Endothelial cell of umbilical vein (primary cell): ENCODE measurements around the gene BUD31. TPM values are rescaled to one million over a fixed set of nuclear protein-coding genes. Genes with fewer than 3 reads are reported as not detected.

Source experiments
- BruUV-seq: library from RNA; stranded (reverse); fragments of 400-500 nt; replicated peaks from 2 replicates; lab custom pipeline; 2021; lab: Mats Ljungman, UMichigan
- CTCF ChIA-PET: fragments of 300-600, 350-600 bp; sonication (Branson Sonifier 250); formaldehyde crosslinking; loops from one replicate; lab custom pipeline; 2021; ENCODE audit warnings: antibody characterized with exemption, inconsistent platforms; lab: Charles Lee
- POLR2A ChIA-PET: fragments of 300-600, 350-600 bp; sonication (Branson Sonifier 250); formaldehyde crosslinking; loops from one replicate; lab custom pipeline; 2021; ENCODE audit warnings: antibody characterized with exemption, inconsistent platforms; lab: Charles Lee
- DNase-seq: peaks from one replicate; pipeline ENCODE4 v3.0.0-alpha.2; 2011; ENCODE audit warnings: low read depth, low spot score
- FAIRE-seq: peaks from 2 replicates; lab custom pipeline; 2011; peaks lifted over from hg19 to GRCh38; lab: Jason Lieb, UNC
- H2AFZ ChIP-seq: 2 replicates; pipeline ENCODE4 v1.6.0; 2012; ENCODE audit warnings: low read depth, low read length, control low read depth, inconsistent platforms
- H3K27ac ChIP-seq: 2 replicates; pipeline ENCODE4 v1.5.1; 2011; ENCODE audit warnings: low read depth, mild to moderate bottlenecking, control low read depth, low read length, moderate library complexity; ENCODE audit not compliant: insufficient read depth
- H3K27me3 ChIP-seq, 2 experiments: 2 replicates each; pipeline versions ENCODE4 v1.6.0 to v1.6.1; 2011; ENCODE audit warnings: low read length in 2 of 2, mixed read lengths in 1 of 2; ENCODE audit not compliant: control insufficient read depth in 2 of 2, insufficient read depth in 2 of 2
- H3K36me3 ChIP-seq, 2 experiments: 2 replicates in 1 of 2; 3 replicates in 1 of 2; pipeline ENCODE4 v1.5.1; 2011; ENCODE audit warnings: low read length in 2 of 2, mild to moderate bottlenecking in 1 of 2, moderate library complexity in 1 of 2; ENCODE audit not compliant: control insufficient read depth in 2 of 2, insufficient read depth in 2 of 2; ENCODE audit errors: extremely low read depth in 1 of 2
- H3K4me1 ChIP-seq: 3 replicates; pipeline ENCODE4 v1.5.1; 2011; ENCODE audit warnings: mild to moderate bottlenecking, low read length; ENCODE audit not compliant: control insufficient read depth, insufficient read depth; ENCODE audit errors: extremely low read depth
- H3K4me2 ChIP-seq: 2 replicates; pipeline ENCODE4 v1.6.1; 2011; ENCODE audit warnings: low read length, control low read depth, mixed read lengths; ENCODE audit not compliant: insufficient read depth
- H3K4me3 ChIP-seq, 3 experiments: fragments of 200-600 bp in 1 of 3; sonication (generic), shearing (Covaris generic) in 1 of 3; replicated peaks in 1 of 3; 2 replicates each; pipeline ENCODE4 v1.5.1; 2011 to 2016; ENCODE audit warnings: control low read depth in 3 of 3, low read length in 3 of 3, mild to moderate bottlenecking in 2 of 3, inconsistent platforms in 1 of 3, low read depth in 1 of 3, moderate library complexity in 1 of 3; ENCODE audit not compliant: insufficient read depth in 1 of 3
- H3K79me2 ChIP-seq: 2 replicates; pipeline ENCODE4 v1.6.0; 2012; ENCODE audit warnings: low read length, inconsistent platforms; ENCODE audit not compliant: control insufficient read depth, insufficient read depth
- H3K9ac ChIP-seq: replicated peaks from 2 replicates; pipeline ENCODE3; 2011; ENCODE audit warnings: low read length, control low read depth; ENCODE audit not compliant: insufficient read depth; ENCODE audit errors: extremely low read depth
- H3K9me1 ChIP-seq: replicated peaks from 3 replicates; pipeline ENCODE4 v1.6.0; 2011; ENCODE audit warnings: mild to moderate bottlenecking, low read length; ENCODE audit not compliant: control insufficient read depth, insufficient read depth; ENCODE audit errors: extremely low read depth
- H3K9me3 ChIP-seq: replicated peaks from 2 replicates; pipeline ENCODE4 v1.5.1; 2012; ENCODE audit warnings: low read length, inconsistent platforms; ENCODE audit not compliant: control insufficient read depth, insufficient read depth
- H4K20me1 ChIP-seq: replicated peaks from 2 replicates; pipeline ENCODE3; 2011; ENCODE audit warnings: mild to moderate bottlenecking, low read length; ENCODE audit not compliant: control insufficient read depth, insufficient read depth; ENCODE audit errors: extremely low read depth
- CTCF ChIP-seq, 2 donors: IDR thresholded peaks; 1 replicate in 1 of 2; 2 replicates in 1 of 2; pipeline ENCODE4 v1.5.1; 2011; ENCODE audit warnings: low read length in 2 of 2, mild to moderate bottlenecking in 2 of 2, moderate library complexity in 2 of 2, control low read depth in 1 of 2, inconsistent platforms in 1 of 2, low read depth in 1 of 2; ENCODE audit not compliant: insufficient read depth in 1 of 2; ENCODE audit errors: extremely low read depth in 1 of 2
- EZH2 ChIP-seq: IDR thresholded peaks from 2 replicates; pipeline ENCODE4 v1.6.1; 2012; ENCODE audit warnings: borderline replicate concordance, low read depth, mild to moderate bottlenecking, moderate library complexity, low read length, inconsistent platforms; ENCODE audit not compliant: severe bottlenecking
- FOS ChIP-seq: IDR thresholded peaks from 2 replicates; pipeline ENCODE4 v1.6.1; 2011; ENCODE audit warnings: mild to moderate bottlenecking, low read length, moderate library complexity, borderline replicate concordance; ENCODE audit not compliant: insufficient read depth
- GATA2 ChIP-seq: IDR thresholded peaks from 2 replicates; pipeline ENCODE4 v1.7.0; 2011; ENCODE audit warnings: low read depth, mild to moderate bottlenecking, moderate library complexity, mixed read lengths, low read length; ENCODE audit not compliant: insufficient read length, insufficient read depth
- JUN ChIP-seq: IDR thresholded peaks from 2 replicates; pipeline ENCODE4 v1.6.1; 2011; ENCODE audit warnings: borderline replicate concordance, low read depth; ENCODE audit not compliant: insufficient read length, insufficient read depth
- MAX ChIP-seq: IDR thresholded peaks from 2 replicates; pipeline ENCODE4 v1.6.1; 2011; ENCODE audit not compliant: insufficient read depth, insufficient read length
- MYC ChIP-seq: IDR thresholded peaks from one replicate; pipeline ENCODE4 v1.6.1; 2011; ENCODE audit warnings: mild to moderate bottlenecking, low read depth, low read length
- POLR2A ChIP-seq: IDR thresholded peaks from 2 replicates; pipeline ENCODE4 v1.6.1; 2012; ENCODE audit warnings: low read depth, mild to moderate bottlenecking, control low read depth, low read length
- POLR2AphosphoS5 ChIP-seq: IDR thresholded peaks from 2 replicates; pipeline ENCODE4 v1.6.1; 2012; ENCODE audit warnings: low read depth, mild to moderate bottlenecking, control low read depth, low read length, moderate library complexity; ENCODE audit not compliant: insufficient read depth
- dilution Hi-C: fragments of 300-500 bp; cut with MboI; formaldehyde crosslinking; loops from one replicate; pipeline ENCODE4 v1.15.0; 2019; ENCODE audit warnings: low sequenced_read_pairs; ENCODE audit not compliant: extremely low pct_ligation_motif_present
- intact Hi-C: fragments of 100-400 bp; cut with micrococcal nuclease; formaldehyde crosslinking; loops from one replicate; pipeline ENCODE4 v1.10.0; 2022
- polyA plus RNA-seq, 4 experiments: library from polyadenylated mRNA; depleted of rRNA in 3 of 4; stranded (reverse) in 3 of 4; unstranded in 1 of 4; fragments of >200 nt; gene quantifications; 2 replicates each; pipeline versions ENCODE4 v1.2.1 to v1.2.3, GENCODE V29; 2011 to 2012; ENCODE audit warnings: missing spikeins in 1 of 4
- total RNA-seq: library from RNA; stranded (reverse); gene quantifications from 2 replicates; pipeline ENCODE4 v1.2.3, GENCODE V29; 2021

BUD31 gene
- total and polyA plus RNA-seq, 2 donors (not counting 3 experiments of a cell fraction or from before 2014, with no cell fraction given): 67.8 to 122 TPM

GRCh38 chr7:99420213-99420612, 11.4 kb downstream of the BUD31 start:
- no peaks in the 10 kb centered on the region for H3K4me1 ChIP-seq
- intact Hi-C loops (no loop called here), dilution Hi-C loops (no loop called here)
- no peaks in the 10 kb centered on the region for H3K9me3 ChIP-seq
- DNase-seq: no peak
- ChIA-PET CTCF (interaction anchor here (1.2 to 1.4 kb wide), 2 partner anchors 13 to 55 kb away, joined by 3 read pairs; no protein-coding TSS in a partner anchor), POLR2A (interaction anchor here (0.6 kb wide), 1 partner anchor 8 kb away, joined by 3 read pairs; no protein-coding TSS in a partner anchor)
- no peak for FAIRE-seq
- no peak overlapping the region for H2AFZ ChIP-seq
- H4K20me1 ChIP-seq: peaks cover 3% of the 10 kb centered on the region
- H3K9ac ChIP-seq: no peak overlapping the region
- H3K27me3 ChIP-seq: no peaks in the 10 kb centered on the region
- H3K9me1 ChIP-seq: no peaks in the 10 kb centered on the region
- TF ChIP-seq FOS (no peak), JUN (no peak), EZH2 (no peak), POLR2AphosphoS5 (no peak), MAX (no peak), CTCF (IDR thresholded peaks at IDR 0.05; ENCODE audit: extremely low read depth in 1 of 2, insufficient read depth in 1 of 2, low read depth in 1 of 2, low read length in 2 of 2) (no peak), MYC (no peak), POLR2A (no peak), GATA2 (no peak)
- no peak overlapping the region for H3K4me3 ChIP-seq
- no peak overlapping the region for H3K4me2 ChIP-seq
- H3K79me2 ChIP-seq: peaks cover 2% of the 10 kb centered on the region
- peaks cover 10 to 46% of the 10 kb centered on the region in 2 experiments for H3K36me3 ChIP-seq
- no peak overlapping the region for H3K27ac ChIP-seq
- no TSS peak for BruUV-seq
